ENCODE results near the gene NME3.

Gene NME3

DNA sequence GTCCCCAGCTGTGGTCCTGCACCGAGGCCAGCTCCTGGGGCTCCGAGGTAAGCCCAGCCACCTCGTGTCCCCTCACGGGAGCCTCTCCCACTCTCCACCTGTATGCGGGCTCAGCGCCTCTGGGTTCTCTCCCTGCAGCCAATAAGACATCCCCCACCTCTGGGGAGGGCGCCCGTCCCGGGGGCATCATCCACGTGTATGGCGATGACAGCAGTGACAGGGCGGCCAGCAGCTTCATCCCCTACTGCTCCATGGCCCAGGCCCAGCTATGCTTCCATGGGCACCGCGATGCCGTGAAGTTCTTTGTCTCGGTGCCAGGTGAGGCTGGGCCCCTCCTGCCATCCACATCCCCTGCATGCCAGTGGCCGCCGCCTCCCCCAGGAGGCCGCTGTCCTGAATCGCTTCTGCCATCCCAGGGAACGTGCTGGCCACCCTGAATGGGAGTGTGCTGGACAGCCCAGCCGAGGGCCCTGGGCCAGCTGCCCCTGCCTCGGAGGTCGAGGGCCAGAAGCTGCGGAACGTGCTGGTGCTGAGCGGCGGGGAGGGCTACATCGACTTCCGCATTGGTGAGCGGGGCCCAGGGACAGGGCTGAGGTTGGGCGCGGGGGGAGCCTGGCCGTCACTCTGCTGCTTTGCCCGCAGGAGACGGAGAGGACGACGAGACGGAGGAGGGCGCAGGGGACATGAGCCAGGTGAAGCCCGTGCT lies 3.1 kb downstream of the NME3 start:
- DNase-seq, result no peak

GRCh38 chr16:1767116-1767994 lies 4.0 kb downstream of the NME3 start:
- DNase-seq, result no peak

- no peak for DNase-seq
Observed at GRCh38 chr16:1766701-1767100, 4.6 kb downstream of the NME3 start.

- no peak for DNase-seq
Observed at GRCh38 chr16:1766231-1766630, 5.1 kb downstream of the NME3 start.

DNA sequence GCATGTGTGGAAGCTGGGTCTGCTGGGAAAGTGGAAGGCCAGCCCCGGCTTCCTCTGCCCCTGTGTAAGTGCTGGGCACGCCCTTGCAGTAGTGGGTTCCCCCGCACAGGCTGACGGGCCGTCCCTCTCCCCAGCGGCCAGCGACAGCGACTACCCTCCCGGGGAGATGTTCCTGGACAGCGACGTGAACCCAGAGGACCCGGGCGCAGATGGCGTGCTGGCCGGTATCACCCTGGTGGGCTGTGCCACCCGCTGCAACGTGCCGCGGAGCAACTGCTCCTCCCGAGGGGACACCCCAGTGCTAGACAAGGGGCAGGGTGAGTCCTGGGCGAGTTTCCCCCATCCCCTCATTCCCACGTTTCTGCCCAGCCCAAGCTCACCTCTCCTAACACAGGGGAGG lies 5.5 kb downstream of the NME3 start:
- DNase-seq, result no peak

- no peak for DNase-seq
Observed at GRCh38 chr16:1764971-1765370, 6.4 kb downstream of the NME3 start.

GRCh38 chr16:1763521-1764511 lies 7.5 kb downstream of the NME3 start:
- peak; percentile 73 for DNase-seq

GRCh38 chr16:1762879-1763520 lies 8.3 kb downstream of the NME3 start:
- no peak for DNase-seq

- DNase-seq, result peak; percentile 78
Observed at GRCh38 chr16:1762196-1762878, 9.0 kb downstream of the NME3 start.

DNA sequence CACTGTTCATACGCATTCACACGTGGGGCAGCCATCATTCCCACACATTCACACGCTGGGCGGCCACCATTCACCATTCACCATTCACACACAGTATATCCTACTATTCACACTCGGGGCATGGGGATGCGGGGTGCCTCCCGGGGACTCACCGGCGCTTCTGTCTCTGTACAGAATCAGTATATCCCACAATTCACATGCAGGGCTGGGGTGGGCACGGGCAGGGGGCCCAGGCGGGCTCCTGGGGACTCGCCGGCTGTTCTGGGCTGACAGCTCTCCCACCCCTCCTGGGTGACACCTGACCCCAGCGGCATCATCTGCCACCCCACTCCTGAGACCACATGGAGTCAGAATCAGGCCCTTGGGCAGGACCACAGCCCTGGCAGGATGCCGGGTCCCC lies 9.6 kb downstream of the NME3 start:
- no peak for DNase-seq

DNA sequence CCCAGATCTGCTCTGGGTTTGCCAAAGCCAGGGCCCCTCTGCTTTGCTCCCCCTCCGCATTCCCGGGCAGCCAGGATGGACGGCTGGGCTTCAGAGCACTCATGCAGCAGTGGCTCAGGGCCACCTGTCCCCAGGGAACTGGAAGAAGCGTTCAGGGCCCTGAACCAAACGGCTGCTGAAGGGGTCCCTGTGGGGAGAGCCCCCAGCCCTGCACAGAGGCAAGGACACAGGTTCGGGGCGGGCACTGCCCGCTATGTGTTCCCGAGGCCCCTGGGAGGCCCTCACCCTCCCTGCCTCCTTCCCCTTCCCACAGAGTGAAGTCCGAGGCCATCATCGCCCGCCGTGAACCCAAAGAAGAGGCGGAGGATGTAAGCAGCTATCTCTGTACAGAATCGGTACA lies 10.4 kb downstream of the NME3 start:
- no peak for DNase-seq

DNA sequence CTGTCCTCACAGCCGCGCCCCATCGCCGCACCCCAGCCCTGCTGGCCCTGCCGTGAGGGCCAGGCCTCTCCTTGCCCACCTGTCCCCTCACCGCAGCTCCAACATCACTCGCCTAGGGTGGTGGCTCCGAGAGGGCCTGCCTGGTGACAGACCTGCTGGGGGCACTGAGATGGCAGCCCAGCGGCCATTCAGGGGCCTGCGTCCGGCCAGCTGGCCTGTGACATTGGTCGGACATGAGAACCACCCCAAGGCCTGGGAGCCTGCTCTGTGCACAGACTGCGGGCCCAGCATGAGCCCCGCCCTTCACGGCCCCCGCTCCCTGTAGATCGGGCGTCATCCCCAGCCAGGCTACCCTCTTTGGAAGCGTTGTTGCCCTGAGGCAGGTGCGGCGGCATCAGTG lies 11.8 kb downstream of the NME3 start:
- DNase-seq, result no peak

DNA sequence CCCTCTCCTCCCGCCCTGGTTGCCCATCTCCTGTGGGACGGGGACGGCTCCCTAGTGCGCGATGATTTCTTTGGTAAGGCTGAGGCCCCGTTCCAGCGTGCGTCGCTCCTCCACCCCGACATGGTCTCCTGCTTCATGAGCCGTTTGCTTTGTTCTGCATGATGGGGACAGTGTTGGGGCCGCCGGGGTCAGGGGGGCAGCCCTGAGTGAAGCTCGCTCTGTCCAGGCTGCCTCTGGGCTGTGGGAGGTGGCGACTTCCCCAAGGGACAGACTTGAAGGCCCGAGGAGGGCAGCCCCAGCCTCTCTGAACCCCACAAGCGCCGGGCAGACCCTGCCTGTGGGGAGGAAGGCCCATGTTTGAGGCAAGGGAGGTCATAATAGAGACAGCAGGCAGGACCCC lies 12.4 kb downstream of the NME3 start:
- DNase-seq, result no peak

GRCh38 chr16:1757714-1758461 lies 13.5 kb downstream of the NME3 start:
- DNase-seq, result no peak

DNA sequence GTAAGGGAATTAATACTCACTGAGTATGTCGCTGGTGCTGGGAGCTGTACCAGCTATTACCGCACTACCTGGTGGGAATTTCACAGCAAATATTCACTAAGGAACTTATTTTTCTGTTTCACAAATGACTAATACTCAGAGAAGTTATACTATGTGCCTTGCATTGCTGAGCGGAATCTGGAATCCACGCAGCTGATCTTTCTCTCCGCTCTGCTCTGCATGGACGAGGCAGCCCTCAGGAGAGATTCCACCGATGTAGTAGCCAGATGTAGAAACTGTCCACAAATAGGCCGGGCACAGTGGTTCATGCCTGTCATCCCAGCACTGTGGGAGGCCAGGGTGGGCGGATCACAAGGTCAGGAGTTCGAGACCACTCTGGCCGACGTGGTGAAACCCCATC lies 17.1 kb downstream of the NME3 start:
- no peak for DNase-seq

DNA sequence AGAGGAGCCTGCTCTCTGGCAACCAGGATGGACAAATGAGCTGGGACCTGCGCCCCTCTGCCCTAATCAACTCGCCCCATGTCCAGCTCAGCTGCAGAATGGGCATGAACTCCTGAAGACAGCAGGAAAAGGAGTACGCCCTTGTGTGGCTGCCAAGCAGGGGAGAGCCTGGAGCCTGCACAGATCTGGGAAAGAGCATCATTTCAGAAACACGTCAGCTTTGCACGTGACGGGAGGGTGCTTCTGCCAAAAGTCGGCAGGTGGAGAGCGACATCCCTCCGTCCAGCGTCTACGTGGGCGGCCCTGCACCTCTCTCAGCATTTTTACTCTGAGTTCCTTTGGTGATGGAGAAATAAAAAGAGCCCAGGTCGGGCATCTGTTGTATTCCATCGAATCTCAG lies 18.5 kb downstream of the NME3 start:
- no peak for DNase-seq

DNA sequence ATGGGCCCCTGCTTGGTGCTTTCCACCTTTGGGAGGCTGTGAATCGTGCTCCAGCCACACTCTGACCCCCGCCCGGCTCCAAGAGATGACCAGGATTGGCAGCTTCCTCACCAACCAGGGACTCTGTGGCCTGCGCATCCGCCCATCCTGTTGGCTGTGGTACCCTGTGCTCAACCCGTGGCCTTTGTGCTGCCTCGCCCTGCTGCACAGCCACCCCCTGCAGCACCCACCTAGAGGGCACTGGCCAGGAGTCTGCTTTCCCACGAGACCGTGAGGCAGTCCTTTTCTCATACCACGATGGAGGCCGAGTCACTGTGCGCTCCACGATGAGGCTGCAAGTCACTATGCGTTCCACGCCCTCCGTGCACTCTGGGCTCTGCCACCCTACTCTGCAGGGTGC lies 19.4 kb downstream of the NME3 start:
- DNase-seq, result no peak

DNA sequence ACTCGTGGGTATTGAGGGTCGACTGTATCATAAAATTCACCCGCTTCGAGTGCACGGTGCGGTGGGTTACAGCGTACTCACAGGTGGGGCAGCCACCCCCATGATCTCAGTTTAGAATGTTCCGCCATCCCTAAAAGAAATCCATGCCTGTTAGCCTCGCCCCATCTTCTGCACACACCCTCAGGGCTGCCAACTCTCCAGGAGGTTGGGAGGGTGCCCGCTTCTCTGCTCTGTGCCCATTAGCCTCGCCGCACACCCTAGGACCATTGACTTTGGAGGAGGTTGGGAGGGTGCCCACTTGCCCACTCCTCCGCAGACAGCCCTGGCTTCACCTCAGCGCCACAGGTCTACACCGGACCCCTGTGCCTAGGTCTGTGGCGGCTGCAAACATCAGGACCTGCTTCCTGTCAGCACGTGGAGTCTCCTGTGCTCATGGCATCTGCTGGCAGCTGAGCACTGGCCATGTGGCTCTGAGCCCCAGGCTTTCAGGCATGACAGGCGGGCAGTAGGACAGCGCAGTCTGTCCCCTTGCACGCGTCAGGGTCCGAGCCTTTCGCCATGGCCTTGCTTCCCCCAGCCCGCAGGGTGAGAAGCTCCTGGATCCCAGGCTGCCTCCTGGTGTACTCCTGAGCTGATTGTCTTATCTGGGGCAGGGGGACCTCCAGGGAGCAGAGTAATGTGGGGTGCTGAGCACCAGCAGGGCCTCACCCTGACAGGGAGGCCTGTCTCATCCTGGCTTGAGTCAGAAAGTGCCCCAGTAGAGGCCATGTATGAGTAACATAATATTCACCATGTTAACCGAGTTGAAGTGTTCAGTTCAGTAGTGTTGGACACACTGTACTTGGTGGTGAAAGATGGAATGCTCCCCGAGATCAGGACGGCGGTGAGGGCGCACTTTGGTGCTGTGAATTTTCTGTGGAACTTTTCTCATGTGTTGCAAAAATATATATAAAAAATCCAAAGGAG lies 21.9 kb downstream of the NME3 start:
- no peak for DNase-seq

- no peak for DNase-seq
Observed at GRCh38 chr16:1747934-1748333, 23.4 kb downstream of the NME3 start.

DNA sequence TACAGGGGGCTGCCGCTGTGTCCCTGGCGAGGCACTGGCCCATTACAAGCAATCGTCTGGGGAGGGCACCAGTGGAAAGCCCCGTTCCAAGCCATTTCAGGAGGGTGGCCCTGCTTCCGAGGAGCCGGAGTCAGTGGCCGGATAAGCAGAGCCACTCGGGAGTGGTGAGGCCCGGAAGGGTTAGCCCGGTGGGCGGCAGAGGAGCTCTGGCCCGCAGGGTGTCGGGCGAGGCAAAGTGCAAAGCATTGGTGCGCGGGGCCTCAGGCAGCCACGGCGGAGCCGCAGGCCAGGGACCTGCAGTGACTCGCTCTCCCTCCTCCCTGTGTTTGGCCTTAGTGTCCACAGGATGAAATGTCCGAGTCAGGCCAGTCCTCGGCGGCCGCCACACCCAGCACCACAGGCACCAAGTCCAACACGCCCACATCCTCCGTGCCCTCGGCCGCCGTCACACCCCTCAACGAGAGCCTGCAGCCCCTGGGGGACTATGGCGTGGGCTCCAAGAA lies 24.6 kb downstream of the NME3 start:
- no peak for DNase-seq

Measured in NCI-H82 (cell line).